ENCODE data around the gene MAP2K4. TPM values are rescaled to one million over a fixed set of nuclear protein-coding genes. Genes with fewer than 3 reads are reported as not detected.

The MAP2K4 gene
- total and polyA plus RNA-seq, 2 of the 8 experiments (the other 6 are each of a cell fraction or from before 2014, with no cell fraction given) = 14.2 to 37.3 TPM

- no peak overlapping the region for H4K91ac ChIP-seq (replicated peaks; ENCODE audit: insufficient read length, low read length)
- no peak for TF ChIP-seq ATF2 (IDR thresholded peaks at IDR 0.05; ENCODE audit: low read length)
- no peak for TF ChIP-seq BRCA1 (IDR thresholded peaks at IDR 0.05; ENCODE audit: low read depth, low read length)
- 0 out of 2 replicates have a peak, but pooled peaks have one; percentile 11 for TF ChIP-seq JUND (IDR thresholded peaks at IDR 0.05; ENCODE audit: low read length)
- H2AK5ac ChIP-seq (ENCODE audit: low read depth, low read length) = no peak overlapping the region
- DNase-seq (ENCODE audit: low read depth in 1 of 2, low spot score in 2 of 2) = no peak
- no peak overlapping the region for H3K23ac ChIP-seq (ENCODE audit: insufficient read length)
- no peak overlapping the region; a peak in 1 of 4 replicates for H3K4me2 ChIP-seq (ENCODE audit: insufficient read depth in 1 of 2, low read depth in 2 of 2, low read length in 2 of 2)
- peaks cover 4 to 21% (median 13%) of the 10 kb centered on the region in 4 experiments for H3K4me1 ChIP-seq (replicated peaks in 1 of 4; ENCODE audit: control insufficient read depth in 3 of 4, insufficient read depth in 4 of 4, low read length in 3 of 4)
- no peaks in the 10 kb centered on the region for H3K27me3 ChIP-seq (replicated peaks in 1 of 4; ENCODE audit: control insufficient read depth in 3 of 4, extremely low read depth in 1 of 4, insufficient read depth in 3 of 4, low read length in 3 of 4)
- H2BK15ac ChIP-seq (ENCODE audit: low read length) = no peak overlapping the region
- no peak overlapping the region for H2AFZ ChIP-seq (ENCODE audit: low read length)
- H3K56ac ChIP-seq (replicated peaks; ENCODE audit: insufficient read length, low read depth, low read length) = no peak overlapping the region
- no peaks in the 10 kb centered on the region for H3K23me2 ChIP-seq (ENCODE audit: low read depth, low read length)
- no peak overlapping the region for H4K8ac ChIP-seq (ENCODE audit: extremely low read depth, insufficient read depth, low read length)
- FAIRE-seq = no peak
- H3K9me3 ChIP-seq (ENCODE audit: insufficient read depth in 2 of 2, low read depth in 1 of 2, low read length in 1 of 2) = no peaks in the 10 kb centered on the region
- H3K27ac ChIP-seq (ENCODE audit: low read depth, low read length) = no peak overlapping the region
- no peaks in the 10 kb centered on the region for H3K36me3 ChIP-seq (ENCODE audit: control insufficient read depth in 2 of 4, insufficient read depth in 4 of 4, low read length in 3 of 4)
- H3K4me3 ChIP-seq (ENCODE audit: extremely low read depth in 1 of 4, insufficient read depth in 2 of 4, low read depth in 3 of 4, low read length in 4 of 4) = no peak overlapping the region
- H3K9ac ChIP-seq (replicated peaks in 1 of 4; ENCODE audit: extremely low read depth in 1 of 4, low read depth in 3 of 4, low read length in 3 of 4) = no peak overlapping the region
- WGBS, 2 experiments (ENCODE audit: extremely low coverage in 1 of 2, insufficient coverage in 1 of 2, insufficient read length in 1 of 2, insufficient replicate concordance in 2 of 2, low coverage in 1 of 2, low lambda C conversion rate in 2 of 2, missing lambda C conversion rate in 1 of 2) = 89% methylated on average over 3 of the region's 3 CpGs; no CpG with 5 or more reads in 1 of the 2 experiments
- no peak overlapping the region for H2BK120ac ChIP-seq (replicated peaks; ENCODE audit: low read depth, low read length)
- no peak overlapping the region for H2BK5ac ChIP-seq (ENCODE audit: low read depth, low read length)
- CTCF ChIA-PET (ENCODE audit: partially characterized antibody) = no interaction called here
- no peak overlapping the region for H3K18ac ChIP-seq (ENCODE audit: extremely low read depth, low read length)
- H3K79me2 ChIP-seq (ENCODE audit: control insufficient read depth in 1 of 2, insufficient read depth in 2 of 2, low read length in 2 of 2) = peaks cover 12 to 96% of the 10 kb centered on the region in 2 experiments; a peak in 3 of 4 replicates
- no peak overlapping the region for H4K5ac ChIP-seq (ENCODE audit: insufficient read length, low read depth, low read length)
- no peak overlapping the region for H3K14ac ChIP-seq (ENCODE audit: insufficient read length)
- POLR2A ChIA-PET (ENCODE audit: partially characterized antibody) = interaction anchor here (1.2 to 2.0 kb wide), 3 partner anchors 9 to 50 kb away, joined by 4 to 5 read pairs (median 4); partner anchors contain the start of gene ZNF18
- peaks cover 0 to 6% of the 10 kb centered on the region in 2 experiments for H4K20me1 ChIP-seq (replicated peaks in 1 of 2; ENCODE audit: control insufficient read depth in 1 of 2, insufficient read depth in 2 of 2, low read length in 2 of 2)
- H2BK20ac ChIP-seq (ENCODE audit: low read length) = no peak overlapping the region
- 0 out of 2 replicates have a peak, but pooled peaks cover 4% of the 10 kb centered on the region for H3K79me1 ChIP-seq (ENCODE audit: low read depth, low read length)
- no peak overlapping the region for H3K4ac ChIP-seq (replicated peaks; ENCODE audit: insufficient read length, low read depth, low read length)
- H2BK12ac ChIP-seq (ENCODE audit: low read depth, low read length) = no peak overlapping the region
Observed at GRCh38 chr17:12047681-12048376, 27.2 kb downstream of the MAP2K4 start.
